B cell (primary cell): ENCODE data around the gene PNLDC1. TPM values are rescaled to one million over a fixed set of nuclear protein-coding genes. Genes with fewer than 3 reads are reported as not detected.

ENCODE experiments used
- ATAC-seq: fragments of 200-7000 bp; cut with Tn5 transposase; one replicate; pipeline ENCODE4 v1.10.0; 2021; ENCODE audit warnings: low read depth, mild to moderate bottlenecking, moderate number of reproducible peaks, moderate library complexity
- CTCF ChIA-PET: fragments of 350-600 bp; sonication (Branson Sonifier 250); formaldehyde crosslinking; loops from one replicate; lab custom pipeline; 2021; ENCODE audit warnings: antibody characterized with exemption, inconsistent platforms; lab: Charles Lee
- POLR2A ChIA-PET: fragments of 350-600 bp; sonication (Branson Sonifier 250); formaldehyde crosslinking; loops from one replicate; lab custom pipeline; 2021; ENCODE audit warnings: antibody characterized with exemption; lab: Charles Lee
- DNase-seq: peaks from one replicate; pipeline ENCODE4 v3.0.0; 2013
- H2AFZ ChIP-seq: 2 replicates; pipeline ENCODE4 v1.6.1; 2012; ENCODE audit warnings: mild to moderate bottlenecking, low read depth, low read length; ENCODE audit not compliant: insufficient read depth, poor library complexity, severe bottlenecking
- H3K27ac ChIP-seq, 2 donors: 1 replicate in 1 of 2; 2 replicates in 1 of 2; pipeline ENCODE4 v1.5.1; 2012 to 2013; ENCODE audit warnings: low read length in 2 of 2, mild to moderate bottlenecking in 2 of 2, moderate library complexity in 1 of 2
- H3K27me3 ChIP-seq, 4 experiments: fragments of 200-600 bp in 1 of 4; sonication (generic) in 1 of 4; replicated peaks in 1 of 4; 1 replicate in 2 of 4; 2 replicates in 2 of 4; pipeline versions ENCODE4 v1.6.1 to v1.7.0; 2013 to 2016; ENCODE audit warnings: low read length in 3 of 4, mild to moderate bottlenecking in 2 of 4, mixed read lengths in 1 of 4, moderate library complexity in 1 of 4; ENCODE audit not compliant: insufficient read depth in 4 of 4, control insufficient read depth in 3 of 4; ENCODE audit errors: control extremely low read depth in 1 of 4
- H3K36me3 ChIP-seq, 2 experiments: replicated peaks in 1 of 2; 1 replicate in 1 of 2; 2 replicates in 1 of 2; pipeline versions ENCODE4 v1.6.1 to v1.7.1; 2013; ENCODE audit warnings: low read length in 1 of 2; ENCODE audit not compliant: insufficient read depth in 2 of 2, control insufficient read depth in 1 of 2; ENCODE audit errors: control extremely low read depth in 1 of 2, extremely low read depth in 1 of 2
- H3K4me1 ChIP-seq, 2 donors: fragments of 200-600 bp in 1 of 2; sonication (generic) in 1 of 2; 1 replicate in 1 of 2; 2 replicates in 1 of 2; pipeline versions ENCODE4 v1.5.1 to v1.6.1; 2013 to 2017; ENCODE audit warnings: low read length in 2 of 2; ENCODE audit not compliant: control insufficient read depth in 2 of 2, insufficient read depth in 2 of 2
- H3K4me2 ChIP-seq: replicated peaks from 2 replicates; pipeline ENCODE3; 2012; ENCODE audit warnings: mild to moderate bottlenecking, low read depth, low read length; ENCODE audit not compliant: poor library complexity, severe bottlenecking
- H3K4me3 ChIP-seq, 5 experiments: fragments of 200-600 bp in 1 of 5; sonication (generic) in 1 of 5; 1 replicate in 3 of 5; 2 replicates in 2 of 5; pipeline versions ENCODE4 v1.5.1 to v1.7.0; 2011 to 2016; ENCODE audit warnings: low read length in 4 of 5, mild to moderate bottlenecking in 4 of 5, low read depth in 2 of 5, control low read depth in 1 of 5, moderate library complexity in 1 of 5; ENCODE audit not compliant: insufficient read depth in 1 of 5; ENCODE audit errors: control extremely low read depth in 1 of 5, extremely low read depth in 1 of 5
- H3K79me2 ChIP-seq: fragments of 200-600 bp; sonication (generic); one replicate; pipeline ENCODE4 v1.6.0; 2016; ENCODE audit warnings: low read length; ENCODE audit not compliant: control insufficient read depth, insufficient read depth
- H3K9ac ChIP-seq: fragments of 200-600 bp; sonication (generic); 2 replicates; pipeline ENCODE4 v1.6.1; 2017; ENCODE audit warnings: mild to moderate bottlenecking, low read length, moderate library complexity
- H3K9me3 ChIP-seq, 3 donors: one replicate each; pipeline versions ENCODE4 v1.6.1 to v1.7.1; 2013; ENCODE audit warnings: low read length in 2 of 3; ENCODE audit not compliant: control insufficient read depth in 2 of 3, insufficient read depth in 1 of 3; ENCODE audit errors: control extremely low read depth in 1 of 3
- H4K20me1 ChIP-seq: 2 replicates; pipeline ENCODE4 v1.6.0; 2012; ENCODE audit warnings: mild to moderate bottlenecking, low read length; ENCODE audit not compliant: insufficient read depth, control insufficient read depth, poor library complexity, severe bottlenecking
- H3K27ac Mint-ChIP-seq: one replicate; pipeline ENCODE4 v1.8.0; 2021; ENCODE audit warnings: mixed read lengths
- H3K27me3 Mint-ChIP-seq: one replicate; pipeline ENCODE4 v1.8.0; 2021; ENCODE audit warnings: mixed read lengths
- H3K4me1 Mint-ChIP-seq: one replicate; pipeline ENCODE4 v1.8.0; 2021; ENCODE audit warnings: mixed read lengths
- H3K4me3 Mint-ChIP-seq: one replicate; pipeline ENCODE4 v1.8.0; 2021; ENCODE audit warnings: mixed read lengths
- H3K9me3 Mint-ChIP-seq: one replicate; pipeline ENCODE4 v1.8.0; 2022; ENCODE audit warnings: mixed read lengths; ENCODE audit not compliant: insufficient read depth
- CTCF ChIP-seq: fragments of 200-600 bp; IDR thresholded peaks from one replicate; pipeline ENCODE4 v1.8.0; 2022; ENCODE audit warnings: antibody characterized with exemption, mild to moderate bottlenecking
- EZH2 ChIP-seq: IDR thresholded peaks from 2 replicates; pipeline ENCODE4 v1.6.1; 2012; ENCODE audit warnings: borderline replicate concordance, low read depth, mild to moderate bottlenecking, moderate library complexity, low read length; ENCODE audit not compliant: insufficient read depth, poor library complexity, severe bottlenecking
- WGBS: methylation state at CpG from one replicate; pipeline ENCODE4 v1.1.5; 2013; ENCODE audit warnings: missing lambda C conversion rate; ENCODE audit not compliant: insufficient coverage; 5-methylcytosine and 5-hydroxymethylcytosine counted together
- intact Hi-C: fragments of 100-400 bp; cut with micrococcal nuclease; formaldehyde crosslinking; loops from one replicate; pipeline ENCODE4 v1.10.0; 2022
- polyA plus RNA-seq: library from polyadenylated mRNA; depleted of rRNA; stranded (reverse); fragments of >200 nt; gene quantifications from 2 replicates; pipeline ENCODE4 v1.2.3, GENCODE V29; 2012
- total RNA-seq, 2 donors: library from RNA; stranded (reverse); fragments of 120-200 nt in 1 of 2; gene quantifications; 1 replicate in 1 of 2; 2 replicates in 1 of 2; pipeline versions ENCODE4 v1.2.3 to v1.2.4, GENCODE V29; 2013 to 2022

PNLDC1 gene
- total and polyA plus RNA-seq, 2 donors (not counting 1 experiment from before 2014, with no cell fraction given), result 0.13 to 0.71 TPM

- intact Hi-C loops, result no loop called here
- H3K4me3 Mint-ChIP-seq, result peak overlapping the region; percentile 44
- ATAC-seq (no peak), DNase-seq (peak; percentile 10)
- Histone ChIP-seq H3K79me2 (peaks cover 20% of the 10 kb centered on the region), H3K27ac (peak overlapping the region in 1 of 2 donors; percentile 0), H3K4me1 (peaks cover 17 to 19% of the 10 kb centered on the region in 2 donors), H3K27me3 (no peaks in the 10 kb centered on the region), H2AFZ (no peak overlapping the region), H3K9ac (no peak overlapping the region), H4K20me1 (no peaks in the 10 kb centered on the region), H3K9me3 (no peaks in the 10 kb centered on the region), H3K4me2 (no peak overlapping the region), H3K4me3 (no peak overlapping the region), H3K36me3 (peaks cover 9 to 23% of the 10 kb centered on the region in 2 experiments)
- H3K4me1 Mint-ChIP-seq, result peaks cover 21% of the 10 kb centered on the region
- peak overlapping the region; percentile 15 for H3K27ac Mint-ChIP-seq
- WGBS, result no CpG with 5 or more reads among the region's 2 CpGs
- TF ChIP-seq CTCF (no peak), EZH2 (no peak)
- POLR2A ChIA-PET, result interaction anchor here (0.9 to 3.6 kb wide), 2 partner anchors 30 to 66 kb away, joined by 3 to 28 read pairs; partner anchors contain the start of genes MRPL18 and TCP1
- H3K9me3 Mint-ChIP-seq, result no peaks in the 10 kb centered on the region
- H3K27me3 Mint-ChIP-seq, result no peaks in the 10 kb centered on the region
- CTCF ChIA-PET, result interaction anchor here (0.9 to 1.2 kb wide), 2 partner anchors 64 to 68 kb away, joined by 3 to 4 read pairs; no protein-coding TSS in a partner anchor
Measured at GRCh38 chr6:159759645-159760044, 40.4 kb upstream of the PNLDC1 start.

GRCh38 chr6:159760602-159761057, 39.4 kb upstream of the PNLDC1 start:
- H2AFZ ChIP-seq, result peak overlapping the region; percentile 88
- Mint-ChIP-seq H3K9me3 (no peaks in the 10 kb centered on the region), H3K27me3 (no peaks in the 10 kb centered on the region), H3K4me1 (peaks cover 21% of the 10 kb centered on the region), H3K4me3 (peak overlapping the region; percentile 95), H3K27ac (peak overlapping the region; percentile 96)
- WGBS, result 85% methylated on average over 3 of the region's 3 CpGs
- peak overlapping the region; percentile 8 to 96 for H3K27ac ChIP-seq
- no peaks in the 10 kb centered on the region for H3K27me3 ChIP-seq
- H3K9me3 ChIP-seq, result no peaks in the 10 kb centered on the region
- peaks cover 8 to 13% of the 10 kb centered on the region in 2 experiments for H3K36me3 ChIP-seq
- ChIA-PET CTCF (interaction anchor here (1.0 to 1.2 kb wide), 2 partner anchors 32 to 69 kb away, joined by 3 to 5 read pairs; no protein-coding TSS in a partner anchor), POLR2A (interaction anchor here (1.7 to 3.6 kb wide), 3 partner anchors 29 to 34 kb away, joined by 6 to 28 read pairs (median 14); partner anchors contain the start of genes MRPL18, TCP1 and WTAP)
- peak overlapping the region; percentile 92 for H3K9ac ChIP-seq
- intact Hi-C loops, result no loop called here
- H3K4me3 ChIP-seq, result peak overlapping the region in 1 of 5 experiments; percentile 95
- ATAC-seq (no peak), DNase-seq (peak; percentile 10)
- peaks cover 20% of the 10 kb centered on the region for H3K79me2 ChIP-seq
- no peaks in the 10 kb centered on the region for H4K20me1 ChIP-seq
- TF ChIP-seq CTCF, result no peak
- TF ChIP-seq EZH2, result no peak
- H3K4me2 ChIP-seq, result peak overlapping the region; percentile 95
- peaks cover 17 to 19% of the 10 kb centered on the region in 2 donors for H3K4me1 ChIP-seq
